ENCODE measurements around the gene MEIOB.

DNA sequence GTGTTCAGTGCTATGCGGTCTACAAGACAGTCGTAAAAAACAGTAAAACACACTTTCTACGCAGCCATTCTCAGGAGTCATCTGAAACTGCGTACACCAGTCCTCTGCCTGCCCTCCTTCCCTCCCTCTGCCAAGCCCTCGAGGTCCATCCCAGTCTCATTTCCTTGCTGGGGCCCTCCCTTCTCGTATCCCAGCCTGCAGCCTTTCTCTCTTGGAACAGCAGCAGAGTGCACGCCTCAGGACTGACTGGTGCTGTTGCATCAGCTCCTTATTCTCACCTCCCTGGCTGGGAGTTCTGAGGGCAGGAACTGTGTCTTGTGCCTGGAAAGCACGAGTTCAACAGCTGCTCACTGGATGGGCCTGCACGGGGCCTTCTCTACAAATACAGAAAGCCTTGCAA lies 32.4 kb downstream of the MEIOB start:
- TF ChIP-seq, protein P1, sequence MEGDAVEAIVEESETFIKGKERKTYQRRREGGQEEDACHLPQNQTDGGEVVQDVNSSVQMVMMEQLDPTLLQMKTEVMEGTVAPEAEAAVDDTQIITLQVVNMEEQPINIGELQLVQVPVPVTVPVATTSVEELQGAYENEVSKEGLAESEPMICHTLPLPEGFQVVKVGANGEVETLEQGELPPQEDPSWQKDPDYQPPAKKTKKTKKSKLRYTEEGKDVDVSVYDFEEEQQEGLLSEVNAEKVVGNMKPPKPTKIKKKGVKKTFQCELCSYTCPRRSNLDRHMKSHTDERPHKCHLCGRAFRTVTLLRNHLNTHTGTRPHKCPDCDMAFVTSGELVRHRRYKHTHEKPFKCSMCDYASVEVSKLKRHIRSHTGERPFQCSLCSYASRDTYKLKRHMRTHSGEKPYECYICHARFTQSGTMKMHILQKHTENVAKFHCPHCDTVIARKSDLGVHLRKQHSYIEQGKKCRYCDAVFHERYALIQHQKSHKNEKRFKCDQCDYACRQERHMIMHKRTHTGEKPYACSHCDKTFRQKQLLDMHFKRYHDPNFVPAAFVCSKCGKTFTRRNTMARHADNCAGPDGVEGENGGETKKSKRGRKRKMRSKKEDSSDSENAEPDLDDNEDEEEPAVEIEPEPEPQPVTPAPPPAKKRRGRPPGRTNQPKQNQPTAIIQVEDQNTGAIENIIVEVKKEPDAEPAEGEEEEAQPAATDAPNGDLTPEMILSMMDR (IDR thresholded peaks at IDR 0.05) = no peak
- no peak for TF ChIP-seq EZH2phosphoT487 (IDR thresholded peaks at IDR 0.05)
